ENCODE results near the gene FMNL2. TPM values are rescaled to one million over a fixed set of nuclear protein-coding genes. Genes with fewer than 3 reads are reported as not detected.
A peak's percentile ranks its signal among the peaks of the same experiment; 100 is the strongest.

The FMNL2 gene
- total and polyA plus RNA-seq, 2 experiments from 2014 or later, result 16.5 to 45.4 TPM

DNA sequence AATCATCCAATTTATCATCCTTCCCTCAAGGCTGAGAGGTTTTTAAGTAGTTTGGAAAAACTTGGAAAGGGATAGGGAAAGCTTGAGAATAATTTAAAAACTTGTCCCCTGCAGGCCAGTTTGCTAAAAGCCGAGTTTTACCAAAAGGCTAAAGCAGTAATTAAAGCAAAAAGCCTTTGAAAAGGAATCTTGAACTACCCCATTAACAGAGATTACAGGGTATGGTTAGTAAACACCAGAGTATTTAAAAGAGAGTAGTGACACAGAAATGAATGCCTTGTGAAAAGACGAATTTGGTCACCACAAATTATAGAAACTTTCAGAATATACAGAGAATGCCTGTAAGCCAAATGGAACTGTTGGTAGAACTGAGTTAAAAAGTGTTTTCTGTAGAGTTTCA is 85.0 kb downstream of the FMNL2 start (continued):
- TF ChIP-seq CTCF (conservative IDR thresholded peaks at IDR 0.05; ENCODE audit: low read depth in 2 of 2), result no peak
- no peak for TF ChIP-seq STAT1 (IDR thresholded peaks at IDR 0.05; ENCODE audit: unreplicated experiment)
- no peak for TF ChIP-seq JUNB (IDR thresholded peaks at IDR 0.05; ENCODE audit: unreplicated experiment)
- TF ChIP-seq, protein P1, sequence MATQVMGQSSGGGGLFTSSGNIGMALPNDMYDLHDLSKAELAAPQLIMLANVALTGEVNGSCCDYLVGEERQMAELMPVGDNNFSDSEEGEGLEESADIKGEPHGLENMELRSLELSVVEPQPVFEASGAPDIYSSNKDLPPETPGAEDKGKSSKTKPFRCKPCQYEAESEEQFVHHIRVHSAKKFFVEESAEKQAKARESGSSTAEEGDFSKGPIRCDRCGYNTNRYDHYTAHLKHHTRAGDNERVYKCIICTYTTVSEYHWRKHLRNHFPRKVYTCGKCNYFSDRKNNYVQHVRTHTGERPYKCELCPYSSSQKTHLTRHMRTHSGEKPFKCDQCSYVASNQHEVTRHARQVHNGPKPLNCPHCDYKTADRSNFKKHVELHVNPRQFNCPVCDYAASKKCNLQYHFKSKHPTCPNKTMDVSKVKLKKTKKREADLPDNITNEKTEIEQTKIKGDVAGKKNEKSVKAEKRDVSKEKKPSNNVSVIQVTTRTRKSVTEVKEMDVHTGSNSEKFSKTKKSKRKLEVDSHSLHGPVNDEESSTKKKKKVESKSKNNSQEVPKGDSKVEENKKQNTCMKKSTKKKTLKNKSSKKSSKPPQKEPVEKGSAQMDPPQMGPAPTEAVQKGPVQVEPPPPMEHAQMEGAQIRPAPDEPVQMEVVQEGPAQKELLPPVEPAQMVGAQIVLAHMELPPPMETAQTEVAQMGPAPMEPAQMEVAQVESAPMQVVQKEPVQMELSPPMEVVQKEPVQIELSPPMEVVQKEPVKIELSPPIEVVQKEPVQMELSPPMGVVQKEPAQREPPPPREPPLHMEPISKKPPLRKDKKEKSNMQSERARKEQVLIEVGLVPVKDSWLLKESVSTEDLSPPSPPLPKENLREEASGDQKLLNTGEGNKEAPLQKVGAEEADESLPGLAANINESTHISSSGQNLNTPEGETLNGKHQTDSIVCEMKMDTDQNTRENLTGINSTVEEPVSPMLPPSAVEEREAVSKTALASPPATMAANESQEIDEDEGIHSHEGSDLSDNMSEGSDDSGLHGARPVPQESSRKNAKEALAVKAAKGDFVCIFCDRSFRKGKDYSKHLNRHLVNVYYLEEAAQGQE (IDR thresholded peaks at IDR 0.05; ENCODE audit: unreplicated experiment), result no peak
- TF ChIP-seq ZNF114 (CRISPR knock-in tag; IDR thresholded peaks at IDR 0.05), result no peak
- TF ChIP-seq, protein P2, sequence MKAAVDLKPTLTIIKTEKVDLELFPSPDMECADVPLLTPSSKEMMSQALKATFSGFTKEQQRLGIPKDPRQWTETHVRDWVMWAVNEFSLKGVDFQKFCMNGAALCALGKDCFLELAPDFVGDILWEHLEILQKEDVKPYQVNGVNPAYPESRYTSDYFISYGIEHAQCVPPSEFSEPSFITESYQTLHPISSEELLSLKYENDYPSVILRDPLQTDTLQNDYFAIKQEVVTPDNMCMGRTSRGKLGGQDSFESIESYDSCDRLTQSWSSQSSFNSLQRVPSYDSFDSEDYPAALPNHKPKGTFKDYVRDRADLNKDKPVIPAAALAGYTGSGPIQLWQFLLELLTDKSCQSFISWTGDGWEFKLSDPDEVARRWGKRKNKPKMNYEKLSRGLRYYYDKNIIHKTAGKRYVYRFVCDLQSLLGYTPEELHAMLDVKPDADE (IDR thresholded peaks at IDR 0.05), result no peak
- no peak for TF ChIP-seq CREB1 (CRISPR knock-in tag; IDR thresholded peaks at IDR 0.05; ENCODE audit: low read depth)
- no peak for TF ChIP-seq EZH2phosphoT487 (IDR thresholded peaks at IDR 0.05; ENCODE audit: unreplicated experiment)

DNA sequence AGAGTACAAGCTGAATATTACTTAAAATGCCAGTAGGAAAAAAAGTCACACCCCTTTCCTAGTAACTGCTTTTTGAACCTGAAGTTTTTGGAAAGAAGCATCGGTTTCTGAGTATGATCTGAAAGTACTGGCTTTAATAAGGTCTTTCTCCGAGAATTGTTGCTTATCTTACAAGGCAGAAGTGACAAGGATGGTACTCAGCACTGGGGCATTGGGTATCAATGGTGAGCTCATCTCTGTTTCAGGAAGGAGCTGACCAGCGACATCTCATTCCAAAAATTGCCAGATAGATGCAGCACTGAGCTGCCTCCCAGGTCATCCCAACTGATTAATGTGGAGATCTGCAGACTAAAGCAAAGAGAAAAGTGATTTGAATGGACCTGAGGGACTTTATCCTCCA is 85.4 kb downstream of the FMNL2 start:
- Histone ChIP-seq H2AFZ (no peak overlapping the region), H3K4me2 (no peak overlapping the region), H3K79me2 (replicated peaks; ENCODE audit: insufficient read depth) (peaks cover 90% of the 10 kb centered on the region), H3K4me3 (no peak overlapping the region), H3K27ac (ENCODE audit: low read depth) (no peak overlapping the region), H3K36me3 (ENCODE audit: insufficient read depth) (no peaks in the 10 kb centered on the region; the same call in 1 of the 2 replicates), H3K9me2 (ENCODE audit: insufficient read depth) (no peaks in the 10 kb centered on the region), H3K4me1 (ENCODE audit: insufficient read depth) (peaks cover 41% of the 10 kb centered on the region), H3K27me3 (ENCODE audit: insufficient read depth) (no peaks in the 10 kb centered on the region), H4K20me1 (replicated peaks; ENCODE audit: insufficient read depth) (peaks cover 6% of the 10 kb centered on the region; the same call in 1 of the 2 replicates), H3F3A (replicated peaks; ENCODE audit: low read depth) (no peaks in the 10 kb centered on the region)
- Mint-ChIP-seq H3K9me3 (no peaks in the 10 kb centered on the region), H3K36me3 (ENCODE audit: low read depth) (no peaks in the 10 kb centered on the region), H3K4me3 (no peak overlapping the region), H3K27me3 (ENCODE audit: insufficient read depth, low read depth, poor library complexity) (peaks cover 2% of the 10 kb centered on the region), H3K27ac (no peak overlapping the region), H3K4me1 (peaks cover 62% of the 10 kb centered on the region)
- no peak for DNase-seq (ENCODE audit: low spot score)
- peak; percentile 52 for ATAC-seq
- no peak for TF ChIP-seq ZNF114 (CRISPR knock-in tag; IDR thresholded peaks at IDR 0.05)
- TF ChIP-seq CREB1 (CRISPR knock-in tag; IDR thresholded peaks at IDR 0.05; ENCODE audit: low read depth), result no peak
- no peak for TF ChIP-seq ZNF331 (CRISPR knock-in tag; IDR thresholded peaks at IDR 0.05; ENCODE audit: low read depth)
- no peak for TF ChIP-seq CTCF (conservative IDR thresholded peaks at IDR 0.05; ENCODE audit: low read depth in 2 of 2)
- TF ChIP-seq JUNB (IDR thresholded peaks at IDR 0.05; ENCODE audit: unreplicated experiment), result no peak
- TF ChIP-seq, protein P2 (IDR thresholded peaks at IDR 0.05), result no peak
